K562 (cell line): Measurements from ENCODE around the gene PLA2G4F. TPM values are rescaled to one million over a fixed set of nuclear protein-coding genes. Genes with fewer than 3 reads are reported as not detected.

Source experiments
- ATAC-seq: fragments of 200-7000 bp; cut with Tn5 transposase; 3 replicates; pipeline ENCODE4 v1.9.1; 2020; ENCODE audit warnings: moderate library complexity
- BruUV-seq: library from RNA; stranded (reverse); fragments of 400-500 nt; replicated peaks from 2 replicates; lab custom pipeline; 2021; lab: Mats Ljungman, UMichigan
- CTCF ChIA-PET: fragments of 300-600 bp; formaldehyde crosslinking; extraction: SDS; loops from one replicate; lab custom pipeline; 2021; ENCODE audit warnings: low intra/inter-chr PET ratio; lab: Yijun Ruan, JAX
- POLR2A ChIA-PET: fragments of 300-600, 350-650 bp; sonication (Branson Sonifier 250); formaldehyde crosslinking; extraction: SDS; loops from one replicate; lab custom pipeline; 2021; ENCODE audit warnings: antibody characterized with exemption, inconsistent platforms; lab: Yijun Ruan, JAX
- DNase-seq, 4 experiments: peaks; one replicate each; pipeline versions ENCODE4 v3.0.0 to v3.0.0-alpha.2; 2011 to 2018; ENCODE audit warnings: low spot score in 3 of 4, mixed read lengths in 3 of 4; ENCODE audit errors: extremely low read depth in 1 of 4
- FAIRE-seq: peaks from 2 replicates; lab custom pipeline; 2011; peaks lifted over from hg19 to GRCh38; lab: Jason Lieb, UNC
- H2AFZ ChIP-seq: 2 replicates; pipeline ENCODE4 v1.6.0; 2011; ENCODE audit warnings: low read depth, low read length, control low read depth, inconsistent platforms
- H3K27ac ChIP-seq: fragments of 200-600 bp; 3 replicates; pipeline ENCODE4 v1.8.0; 2011; ENCODE audit warnings: low read depth, mild to moderate bottlenecking, control low read depth, inconsistent platforms, low read length, moderate library complexity, mixed read lengths; ENCODE audit errors: extremely low read depth
- H3K27me3 ChIP-seq, 2 experiments: fragments of 300-600 bp in 1 of 2; 2 replicates in 1 of 2; 3 replicates in 1 of 2; pipeline versions ENCODE4 v1.6.0 to v1.8.0; 2011; ENCODE audit warnings: inconsistent platforms in 2 of 2, low read length in 2 of 2, mild to moderate bottlenecking in 1 of 2, mixed read lengths in 1 of 2, moderate library complexity in 1 of 2; ENCODE audit not compliant: control insufficient read depth in 2 of 2, insufficient read depth in 2 of 2
- H3K36me3 ChIP-seq: fragments of 300-600 bp; 3 replicates; pipeline ENCODE4 v1.8.0; 2011; ENCODE audit warnings: mild to moderate bottlenecking, low read length, inconsistent platforms; ENCODE audit not compliant: control insufficient read depth, insufficient read depth
- H3K4me1 ChIP-seq, 2 experiments: fragments of 200-600 bp in 1 of 2; replicated peaks in 1 of 2; 2 replicates in 1 of 2; 3 replicates in 1 of 2; pipeline versions ENCODE4 v1.5.1 to v1.8.0; 2011; ENCODE audit warnings: inconsistent platforms in 2 of 2, low read length in 2 of 2, mild to moderate bottlenecking in 1 of 2, mixed read lengths in 1 of 2, moderate library complexity in 1 of 2; ENCODE audit not compliant: control insufficient read depth in 2 of 2, insufficient read depth in 2 of 2
- H3K4me2 ChIP-seq: 2 replicates; pipeline ENCODE4 v1.6.1; 2011; ENCODE audit warnings: low read length, control low read depth, inconsistent platforms, mixed read lengths; ENCODE audit not compliant: insufficient read depth
- H3K4me3 ChIP-seq: fragments of 200-600 bp; sonication (generic), shearing (Covaris generic); 2 replicates; pipeline ENCODE4 v1.5.1; 2016; ENCODE audit warnings: control low read depth, inconsistent platforms
- H3K79me2 ChIP-seq: fragments of 200-600 bp; 3 replicates; pipeline ENCODE4 v1.8.0; 2011; ENCODE audit warnings: low read length, inconsistent platforms; ENCODE audit not compliant: control insufficient read depth, insufficient read depth
- H3K9ac ChIP-seq, 2 experiments: 2 replicates each; pipeline versions ENCODE4 v1.6.0 to v1.6.1; 2011; ENCODE audit warnings: low read depth in 2 of 2, low read length in 2 of 2, control low read depth in 1 of 2, inconsistent platforms in 1 of 2, mild to moderate bottlenecking in 1 of 2, mixed read lengths in 1 of 2; ENCODE audit not compliant: insufficient read depth in 1 of 2
- H3K9me1 ChIP-seq: one replicate; pipeline ENCODE4 v1.6.0; 2011; ENCODE audit warnings: inconsistent platforms, mild to moderate bottlenecking, low read length, moderate library complexity; ENCODE audit not compliant: control insufficient read depth, insufficient read depth
- H3K9me3 ChIP-seq: replicated peaks from 2 replicates; pipeline ENCODE4 v1.5.1; 2011; ENCODE audit warnings: low read depth, low read length, inconsistent platforms; ENCODE audit not compliant: control insufficient read depth, insufficient read depth
- H4K20me1 ChIP-seq: replicated peaks from 2 replicates; pipeline ENCODE4 v1.6.1; 2011; ENCODE audit warnings: low read length, inconsistent platforms, mixed read lengths; ENCODE audit not compliant: control insufficient read depth, insufficient read depth
- ARNT ChIP-seq, 2 experiments: fragments of 450-650 bp; IDR thresholded peaks; 2 replicates each; pipeline ENCODE4 v1.6.1; 2016; ENCODE audit warnings: mild to moderate bottlenecking in 1 of 2
- CBX5 ChIP-seq: IDR thresholded peaks from 2 replicates; pipeline ENCODE4 v1.6.1; 2014; ENCODE audit warnings: low read depth, borderline replicate concordance
- CHCHD3 ChIP-seq: fragments of 250-450 bp; sonication (Bioruptor Pico); IDR thresholded peaks from 2 replicates; pipeline ENCODE4 v2.1.2; 2022; ENCODE audit warnings: mild to moderate bottlenecking
- ESRRB ChIP-seq: fragments of 250-450 bp; sonication (Bioruptor Pico); IDR thresholded peaks from 2 replicates; pipeline ENCODE4 v1.5.0; 2020; ENCODE audit warnings: mild to moderate bottlenecking, moderate library complexity, borderline replicate concordance
- FOS ChIP-seq: IDR thresholded peaks from 3 replicates; pipeline ENCODE4 v1.6.1; 2011; ENCODE audit not compliant: insufficient read length; ENCODE audit errors: extremely low read depth
- KDM2B ChIP-seq: fragments of 250-450 bp; sonication (Bioruptor Pico); IDR thresholded peaks from 2 replicates; pipeline ENCODE4 v1.8.0; 2021; ENCODE audit warnings: mild to moderate bottlenecking, moderate library complexity
- POLR2AphosphoS2 ChIP-seq: IDR thresholded peaks from 2 replicates; pipeline ENCODE4 v1.6.1; 2012; ENCODE audit warnings: low read length, improper control_type of control experiment
- RBM14 ChIP-seq: fragments of 200-400 bp; formaldehyde crosslinking; IDR thresholded peaks from 2 replicates; pipeline ENCODE4 v1.6.1; 2018; ENCODE audit warnings: low read depth, mild to moderate bottlenecking, low read length, moderate library complexity, borderline replicate concordance; ENCODE audit not compliant: insufficient read depth
- SP2 ChIP-seq: IDR thresholded peaks from 2 replicates; pipeline ENCODE4 v1.6.1; 2011; ENCODE audit warnings: mild to moderate bottlenecking, low read depth, low read length, moderate library complexity; ENCODE audit not compliant: poor library complexity, severe bottlenecking; ENCODE audit errors: extremely low read depth
- TEAD1 ChIP-seq, 2 experiments: fragments of 450-650 bp in 1 of 2; sonication (generic) in 1 of 2; formaldehyde crosslinking; IDR thresholded peaks; 2 replicates each; pipeline versions ENCODE4 v1.4.0 to v1.8.0; 2020 to 2022; ENCODE audit warnings: mild to moderate bottlenecking in 2 of 2, missing genetic modification reagents in 1 of 2
- WGBS: fragments of 100-300 bp; shearing (Covaris generic); methylation state at CpG from one replicate; pipeline ENCODE4 v1.1.6; 2016; ENCODE audit warnings: low coverage, mixed read lengths; ENCODE audit not compliant: insufficient coverage; ENCODE audit errors: missing lambda C conversion rate; 5-methylcytosine and 5-hydroxymethylcytosine counted together
- in situ Hi-C: fragments of 300-500 bp; cut with MboI; formaldehyde crosslinking; loops from 4 replicates; pipeline ENCODE4 v1.15.0; 2018; ENCODE audit warnings: inconsistent platforms, mixed read lengths
- intact Hi-C: fragments of 100-400 bp; cut with micrococcal nuclease; formaldehyde crosslinking; loops from 2 replicates; pipeline ENCODE4 v1.14.2; 2022
- polyA plus RNA-seq, 8 experiments: library from polyadenylated mRNA; depleted of rRNA in 4 of 8; stranded (reverse) in 5 of 8; unstranded in 3 of 8; fragments of >200 nt; fragmentation: Nextera tagmentation in 2 of 8; fragmentation: Illumina TruSeq in 1 of 8; extraction: Ambion mirVana in 2 of 8; extraction: Trizol in 1 of 8; gene quantifications; 2 replicates each; pipeline versions ENCODE4 v1.2.1 to v1.2.3, GENCODE V29; 2011 to 2014; ENCODE audit warnings: inconsistent platforms in 1 of 8, missing spikeins in 1 of 8
- total RNA-seq, 7 experiments: library from RNA; depleted of rRNA in 6 of 7; stranded (reverse); fragments of >200 nt in 6 of 7; fragmentation: Illumina TruSeq in 2 of 7; extraction: Trizol in 2 of 7; gene quantifications; 2 replicates each; pipeline versions ENCODE4 v1.2.1 to v1.2.3, GENCODE V29; 2011 to 2021; ENCODE audit warnings: low replicate concordance in 1 of 7
- TF ChIP-seq, protein P1 (sequence below): fragments of 450-650 bp; formaldehyde crosslinking; IDR thresholded peaks from 2 replicates; pipeline ENCODE4 v1.4.0; 2020; ENCODE audit warnings: mild to moderate bottlenecking, moderate library complexity
- TF ChIP-seq, protein P2 (sequence below): fragments of 250-450 bp; sonication (Bioruptor Pico); IDR thresholded peaks from 2 replicates; pipeline ENCODE4 v1.8.0; 2022; ENCODE audit warnings: inconsistent platforms

Gene PLA2G4F
- total and polyA plus RNA-seq, 9 of the 15 experiments (the other 6 are each of a cell fraction or from before 2014, with no cell fraction given) = 0.02 TPM; not detected in 8

DNA sequence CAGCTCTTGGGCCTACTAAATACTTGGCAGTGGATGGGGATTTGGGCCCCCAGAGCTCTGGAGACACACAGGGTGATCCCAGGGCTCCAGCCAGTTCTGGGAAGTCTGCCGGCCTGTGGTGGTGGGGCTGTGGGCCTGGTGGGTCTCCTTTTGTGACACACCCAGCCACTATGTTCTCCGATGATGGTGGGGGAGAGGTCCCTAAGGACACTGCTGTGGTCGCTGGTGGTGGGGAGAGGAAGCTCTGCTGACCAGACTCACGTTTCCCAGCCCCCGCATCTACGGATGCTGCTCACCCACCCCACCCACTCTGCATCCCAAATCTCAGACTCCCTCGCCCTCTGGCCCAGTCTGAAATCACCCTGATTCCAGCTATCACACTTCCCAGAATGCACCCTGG, 62.5 kb downstream of the PLA2G4F start:
- in situ Hi-C loops = no loop called here
- H3K27me3 ChIP-seq = peaks cover 22 to 56% of the 10 kb centered on the region in 2 experiments; a peak in 3 of 5 replicates
- ChIA-PET CTCF (interaction anchor here (0.7 kb wide), 1 partner anchor 40 kb away, joined by 3 read pairs; no protein-coding TSS in a partner anchor), POLR2A (interaction anchor here (0.6 to 1.6 kb wide), 3 partner anchors 12 to 1889 kb away, joined by 3 read pairs; no protein-coding TSS in a partner anchor)
- H3K36me3 ChIP-seq = no peaks in the 10 kb centered on the region
- no peak for FAIRE-seq
- no TSS peak for BruUV-seq
- no peak for DNase-seq
- TF ChIP-seq ESRRB (CRISPR knock-in tag) (no peak), SP2 (no peak), POLR2AphosphoS2 (no peak), CHCHD3 (no peak), CBX5 (no peak), TEAD1 (CRISPR knock-in tag; IDR thresholded peaks at IDR 0.05) (no peak), FOS (no peak), RBM14 (no peak), ARNT (IDR thresholded peaks at IDR 0.05) (no peak), KDM2B (CRISPR knock-in tag) (no peak)
- TF ChIP-seq, protein P1, sequence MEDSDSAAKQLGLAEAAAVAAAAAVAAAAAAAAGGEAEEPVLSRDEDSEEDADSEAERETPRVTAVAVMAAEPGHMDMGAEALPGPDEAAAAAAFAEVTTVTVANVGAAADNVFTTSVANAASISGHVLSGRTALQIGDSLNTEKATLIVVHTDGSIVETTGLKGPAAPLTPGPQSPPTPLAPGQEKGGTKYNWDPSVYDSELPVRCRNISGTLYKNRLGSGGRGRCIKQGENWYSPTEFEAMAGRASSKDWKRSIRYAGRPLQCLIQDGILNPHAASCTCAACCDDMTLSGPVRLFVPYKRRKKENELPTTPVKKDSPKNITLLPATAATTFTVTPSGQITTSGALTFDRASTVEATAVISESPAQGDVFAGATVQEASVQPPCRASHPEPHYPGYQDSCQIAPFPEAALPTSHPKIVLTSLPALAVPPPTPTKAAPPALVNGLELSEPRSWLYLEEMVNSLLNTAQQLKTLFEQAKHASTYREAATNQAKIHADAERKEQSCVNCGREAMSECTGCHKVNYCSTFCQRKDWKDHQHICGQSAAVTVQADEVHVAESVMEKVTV (CRISPR knock-in tag) = no peak
- TF ChIP-seq, protein P2, sequence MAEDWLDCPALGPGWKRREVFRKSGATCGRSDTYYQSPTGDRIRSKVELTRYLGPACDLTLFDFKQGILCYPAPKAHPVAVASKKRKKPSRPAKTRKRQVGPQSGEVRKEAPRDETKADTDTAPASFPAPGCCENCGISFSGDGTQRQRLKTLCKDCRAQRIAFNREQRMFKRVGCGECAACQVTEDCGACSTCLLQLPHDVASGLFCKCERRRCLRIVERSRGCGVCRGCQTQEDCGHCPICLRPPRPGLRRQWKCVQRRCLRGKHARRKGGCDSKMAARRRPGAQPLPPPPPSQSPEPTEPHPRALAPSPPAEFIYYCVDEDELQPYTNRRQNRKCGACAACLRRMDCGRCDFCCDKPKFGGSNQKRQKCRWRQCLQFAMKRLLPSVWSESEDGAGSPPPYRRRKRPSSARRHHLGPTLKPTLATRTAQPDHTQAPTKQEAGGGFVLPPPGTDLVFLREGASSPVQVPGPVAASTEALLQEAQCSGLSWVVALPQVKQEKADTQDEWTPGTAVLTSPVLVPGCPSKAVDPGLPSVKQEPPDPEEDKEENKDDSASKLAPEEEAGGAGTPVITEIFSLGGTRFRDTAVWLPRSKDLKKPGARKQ (CRISPR knock-in tag) = no peak
- no peak for ATAC-seq
- H3K79me2 ChIP-seq = no peaks in the 10 kb centered on the region
- H3K27ac ChIP-seq = no peak overlapping the region
- no peaks in the 10 kb centered on the region for H3K9me3 ChIP-seq
- H3K9me1 ChIP-seq = no peaks in the 10 kb centered on the region
- H3K4me3 ChIP-seq = no peak overlapping the region
- intact Hi-C loops = no loop called here
- H2AFZ ChIP-seq = no peak overlapping the region
- no peaks in the 10 kb centered on the region for H4K20me1 ChIP-seq
- H3K4me2 ChIP-seq = no peak overlapping the region
- H3K4me1 ChIP-seq = no peaks in the 10 kb centered on the region
- H3K9ac ChIP-seq = no peak overlapping the region
- 3% methylated on average over 6 of the region's 7 CpGs for WGBS
